ENCODE measurements around the gene ADAMTSL1. TPM values are rescaled to one million over a fixed set of nuclear protein-coding genes. Genes with fewer than 3 reads are reported as not detected.

The ADAMTSL1 gene
- total RNA-seq, 1 experiment from 2014 or later: 1.2 TPM

DNA sequence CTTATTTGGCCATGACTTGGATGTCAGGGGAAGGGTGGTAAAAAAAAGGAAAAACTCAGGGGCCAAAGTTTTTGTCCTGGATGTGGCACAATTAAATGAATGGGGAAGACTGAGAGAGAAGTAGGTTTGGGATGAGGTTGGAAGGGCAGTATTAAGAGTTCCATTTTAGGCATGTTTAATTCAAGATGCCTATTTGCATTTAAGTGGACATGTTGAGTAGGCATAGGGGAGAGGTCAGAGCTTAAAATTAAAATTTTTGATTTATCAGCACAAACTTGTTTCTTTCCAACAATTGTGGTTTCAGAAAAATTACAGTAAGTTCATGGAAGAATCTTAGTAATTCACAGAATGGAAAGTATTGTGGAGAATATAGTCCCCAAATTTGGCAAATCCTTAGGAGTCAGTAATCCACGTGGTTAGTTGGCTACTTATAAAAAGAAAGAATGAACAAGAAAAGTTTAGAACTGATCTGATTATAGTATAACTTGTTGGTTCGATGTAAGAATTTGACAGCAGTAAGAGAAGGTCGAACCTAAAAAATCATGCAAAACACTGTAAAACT is 293.1 kb downstream of the ADAMTSL1 start:
- WGBS (ENCODE audit: extremely low coverage, insufficient read length, low lambda C conversion rate): no CpG with 5 or more reads among the region's 3 CpGs
- no peaks in the 10 kb centered on the region for H3K9me3 Mint-ChIP-seq

More for the DNA sequence above, 293.1 kb downstream of the ADAMTSL1 start:
- no peak overlapping the region for H3K27ac ChIP-seq (ENCODE audit: insufficient read length, low read depth, low read length)
- H3K18ac ChIP-seq (ENCODE audit: insufficient read length, low read depth, low read length): no peak overlapping the region
- no peak overlapping the region for H4K91ac ChIP-seq (ENCODE audit: insufficient read length, low read depth, low read length)
- H3K56ac ChIP-seq (ENCODE audit: insufficient read length, low read depth, low read length): no peak overlapping the region
- H2BK5ac ChIP-seq (ENCODE audit: insufficient read length, low read length): no peak overlapping the region
- TF ChIP-seq, protein P1, sequence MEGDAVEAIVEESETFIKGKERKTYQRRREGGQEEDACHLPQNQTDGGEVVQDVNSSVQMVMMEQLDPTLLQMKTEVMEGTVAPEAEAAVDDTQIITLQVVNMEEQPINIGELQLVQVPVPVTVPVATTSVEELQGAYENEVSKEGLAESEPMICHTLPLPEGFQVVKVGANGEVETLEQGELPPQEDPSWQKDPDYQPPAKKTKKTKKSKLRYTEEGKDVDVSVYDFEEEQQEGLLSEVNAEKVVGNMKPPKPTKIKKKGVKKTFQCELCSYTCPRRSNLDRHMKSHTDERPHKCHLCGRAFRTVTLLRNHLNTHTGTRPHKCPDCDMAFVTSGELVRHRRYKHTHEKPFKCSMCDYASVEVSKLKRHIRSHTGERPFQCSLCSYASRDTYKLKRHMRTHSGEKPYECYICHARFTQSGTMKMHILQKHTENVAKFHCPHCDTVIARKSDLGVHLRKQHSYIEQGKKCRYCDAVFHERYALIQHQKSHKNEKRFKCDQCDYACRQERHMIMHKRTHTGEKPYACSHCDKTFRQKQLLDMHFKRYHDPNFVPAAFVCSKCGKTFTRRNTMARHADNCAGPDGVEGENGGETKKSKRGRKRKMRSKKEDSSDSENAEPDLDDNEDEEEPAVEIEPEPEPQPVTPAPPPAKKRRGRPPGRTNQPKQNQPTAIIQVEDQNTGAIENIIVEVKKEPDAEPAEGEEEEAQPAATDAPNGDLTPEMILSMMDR (conservative IDR thresholded peaks at IDR 0.05): no peak
- no peak overlapping the region for H3K4me2 ChIP-seq (ENCODE audit: insufficient read depth, insufficient read length, low read length)
- no peak overlapping the region for H2BK12ac ChIP-seq (ENCODE audit: insufficient read length, low read depth, low read length)
- no peak overlapping the region for H3T11ph ChIP-seq (ENCODE audit: low read length)
- no peak overlapping the region for H2BK15ac ChIP-seq (ENCODE audit: low read depth, low read length)
- no peaks in the 10 kb centered on the region for H3K79me2 ChIP-seq (ENCODE audit: insufficient read depth, low read length)
- H4K8ac ChIP-seq (replicated peaks; ENCODE audit: insufficient read length, low read depth, low read length): no peak overlapping the region
- H3K9ac ChIP-seq (ENCODE audit: extremely low read depth, insufficient read length, low read length): no peak overlapping the region
- Mint-ChIP-seq H3K4me1 (peaks cover 3% of the 10 kb centered on the region in 2 experiments; a peak in 3 of 4 replicates), H3K27ac (no peak overlapping the region), H3K4me3 (no peak overlapping the region), H3K36me3 (ENCODE audit: insufficient read depth in 1 of 3, low read depth in 3 of 3) (no peaks in the 10 kb centered on the region), H3K27me3 (ENCODE audit: low read depth) (no peaks in the 10 kb centered on the region)
- H3K23me2 ChIP-seq (ENCODE audit: insufficient read length, low read depth, low read length, poor library complexity, severe bottlenecking): no peaks in the 10 kb centered on the region
- H2AFZ ChIP-seq (ENCODE audit: low read length): no peak overlapping the region
- no peak overlapping the region for H3K14ac ChIP-seq (ENCODE audit: insufficient read depth, low read length)
- H2BK20ac ChIP-seq (ENCODE audit: low read depth, low read length, poor library complexity, severe bottlenecking): no peak overlapping the region
- H3K9me3 ChIP-seq (ENCODE audit: control insufficient read depth, low read depth, low read length): no peaks in the 10 kb centered on the region
- no peak overlapping the region for H2AK5ac ChIP-seq (ENCODE audit: insufficient read length, low read length)
- no peak overlapping the region for H3K4ac ChIP-seq (ENCODE audit: low read depth, low read length)
- H4K20me1 ChIP-seq (ENCODE audit: control insufficient read depth, insufficient read depth, insufficient read length): no peaks in the 10 kb centered on the region
- H3K4me1 ChIP-seq (ENCODE audit: insufficient read depth, low read length): no peaks in the 10 kb centered on the region
- no peaks in the 10 kb centered on the region for H3K27me3 ChIP-seq (ENCODE audit: insufficient read depth, low read length)
- H3K23ac ChIP-seq (ENCODE audit: insufficient read length, low read depth, low read length): no peak overlapping the region
- H2BK120ac ChIP-seq (ENCODE audit: low read depth, low read length, poor library complexity, severe bottlenecking): no peak overlapping the region
- H3K79me1 ChIP-seq (ENCODE audit: insufficient read depth, low read depth, low read length, poor library complexity, severe bottlenecking): no peaks in the 10 kb centered on the region
- H4K5ac ChIP-seq (ENCODE audit: insufficient read length, low read depth, low read length): no peak overlapping the region
- no peak for DNase-seq

Data from H9 (cell line).